Left kidney (tissue), 2 donors: Measurements from ENCODE around the gene TRPT1. TPM values are rescaled to one million over a fixed set of nuclear protein-coding genes. Genes with fewer than 3 reads are reported as not detected.

Experiments
- DNase-seq: peaks from one replicate; pipeline ENCODE4 v3.0.0-alpha.2; 2013
- polyA plus RNA-seq: library from polyadenylated mRNA; unstranded; fragments of 120-200 nt; gene quantifications from one replicate; pipeline ENCODE4 v1.2.1, GENCODE V29; 2013; ENCODE audit not compliant: insufficient read length

Gene TRPT1
- polyA plus RNA-seq, 1 donor = 44.8 TPM

- no peak for DNase-seq
Observed at GRCh38 chr11:64178951-64179639, 46.9 kb downstream of the TRPT1 start.

GRCh38 chr11:64178203-64178602 lies 47.8 kb downstream of the TRPT1 start:
- DNase-seq = no peak

DNA sequence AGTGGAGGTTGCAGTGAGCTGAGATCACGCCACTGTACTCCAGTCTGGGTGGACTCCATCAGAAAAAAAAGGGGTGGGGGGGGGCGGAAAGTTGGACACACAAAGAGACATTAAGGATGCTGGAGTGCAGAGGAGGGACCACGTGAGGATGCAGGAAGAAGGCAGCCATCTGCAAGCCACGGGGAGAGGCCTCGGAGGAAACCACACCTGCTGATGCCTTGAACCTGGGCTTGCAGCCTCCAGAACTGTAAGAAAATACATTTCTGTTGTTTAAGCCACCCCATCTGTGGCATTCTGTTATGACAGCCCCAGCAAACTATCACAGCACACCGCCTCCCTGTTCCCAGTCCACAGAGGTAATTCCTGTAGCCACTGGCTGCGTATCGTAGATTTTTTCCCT lies 49.2 kb downstream of the TRPT1 start:
- no peak for DNase-seq

Other genes starting within 250 kb of the TRPT1 start
- gene OTUB1, start 239.7 kb downstream of the TRPT1 start, polyA plus RNA-seq = 105 TPM
- 3.3 TPM for gene FLRT1, start 190.3 kb downstream of the TRPT1 start, polyA plus RNA-seq
- 13.3 TPM for gene MACROD1, start 60.1 kb downstream of the TRPT1 start, polyA plus RNA-seq
- 215 TPM for gene STIP1, start 40.0 kb downstream of the TRPT1 start, polyA plus RNA-seq
- gene FERMT3, start 19.5 kb downstream of the TRPT1 start, polyA plus RNA-seq = 4.1 TPM
- gene NUDT22, start 88 bp upstream of the TRPT1 start, polyA plus RNA-seq = 24.1 TPM
- gene DNAJC4, start 4.4 kb upstream of the TRPT1 start, polyA plus RNA-seq = 53.4 TPM
- 87.6 TPM for gene VEGFB, start 8.4 kb upstream of the TRPT1 start, polyA plus RNA-seq
- gene FKBP2, start 14.9 kb upstream of the TRPT1 start, polyA plus RNA-seq = 72.7 TPM
- 56.4 TPM for gene PPP1R14B, start 20.8 kb upstream of the TRPT1 start, polyA plus RNA-seq
- gene PLCB3, start 25.3 kb upstream of the TRPT1 start, polyA plus RNA-seq = 13.5 TPM
- 37.9 TPM for gene BAD, start 58.5 kb upstream of the TRPT1 start, polyA plus RNA-seq
- 32.5 TPM for gene GPR137, start 59.7 kb upstream of the TRPT1 start, polyA plus RNA-seq
- gene KCNK4, start 65.1 kb upstream of the TRPT1 start, polyA plus RNA-seq = not detected
- gene CATSPERZ, start 74.2 kb upstream of the TRPT1 start, polyA plus RNA-seq = not detected
- gene ESRRA, start 79.3 kb upstream of the TRPT1 start, polyA plus RNA-seq = 20.9 TPM
- 183 TPM for gene TRMT112, start 91.4 kb upstream of the TRPT1 start, polyA plus RNA-seq
- gene PRDX5, start 91.9 kb upstream of the TRPT1 start, polyA plus RNA-seq = 148 TPM
- gene CCDC88B, start 114.0 kb upstream of the TRPT1 start, polyA plus RNA-seq = 3.3 TPM
- gene RPS6KA4, start 133.0 kb upstream of the TRPT1 start, polyA plus RNA-seq = 9.1 TPM